PC-9 (cell line): ENCODE results near the gene FUS.

Experiments used
- CTCF ChIP-seq: fragments of 200-600 bp; sonication (generic); conservative IDR thresholded peaks from 2 replicates; pipeline ENCODE4 v1.6.1; 2017; ENCODE audit warnings: mixed run types, antibody characterized with exemption, mild to moderate bottlenecking, moderate library complexity
- EZH2 ChIP-seq: fragments of 200-600 bp; sonication (generic); IDR thresholded peaks from 2 replicates; pipeline ENCODE4 v1.8.0; 2017; ENCODE audit warnings: antibody characterized with exemption, low read depth

DNA sequence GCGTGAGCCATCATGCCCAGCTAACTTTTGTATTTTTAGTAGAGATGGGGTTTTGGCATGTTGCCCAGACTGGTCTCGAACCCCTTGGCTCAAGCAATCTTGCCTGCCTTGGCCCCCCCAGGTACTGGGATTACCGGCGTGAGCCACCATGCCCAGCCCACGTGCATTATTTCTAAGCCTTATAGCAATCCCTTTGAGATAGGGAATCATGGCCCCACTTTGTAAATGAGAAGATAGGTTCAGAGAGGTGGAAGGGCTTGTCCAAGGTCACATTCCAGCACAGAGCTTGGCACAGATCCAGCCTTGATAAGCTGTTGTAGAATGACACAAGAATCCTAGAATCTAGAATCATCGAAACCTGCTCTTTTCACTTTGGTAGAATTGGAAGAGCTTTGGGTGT is 26.8 kb downstream of the FUS start:
- TF ChIP-seq CTCF = no peak
- no peak for TF ChIP-seq EZH2
